Transverse colon (tissue), 4 donors: ENCODE data around the gene DNAJB8. TPM values are rescaled to one million over a fixed set of nuclear protein-coding genes. Genes with fewer than 3 reads are reported as not detected.

Experiments
- DNase-seq: peaks from one replicate; pipeline ENCODE4 v3.0.0-alpha.2; 2019
- H3K27ac ChIP-seq, 4 donors: fragments of 200-600 bp; sonication (generic); 2 replicates each; pipeline ENCODE4 v1.5.1; 2016 to 2018; ENCODE audit warnings: inconsistent platforms in 4 of 4
- H3K27me3 ChIP-seq: fragments of 200-600 bp; sonication (generic); 2 replicates; pipeline ENCODE4 v1.5.1; 2017; ENCODE audit warnings: inconsistent platforms
- H3K36me3 ChIP-seq, 4 donors: fragments of 200-600 bp; sonication (generic); 2 replicates each; pipeline ENCODE4 v1.5.1; 2017 to 2019; ENCODE audit warnings: inconsistent platforms in 4 of 4
- H3K4me1 ChIP-seq, 4 donors: fragments of 200-600 bp; sonication (generic); 2 replicates each; pipeline ENCODE4 v1.5.1; 2017 to 2020; ENCODE audit warnings: inconsistent platforms in 4 of 4
- H3K4me3 ChIP-seq, 4 donors: fragments of 200-600 bp; sonication (generic); 1 replicate in 1 of 4; 2 replicates in 3 of 4; pipeline versions ENCODE4 v1.5.1 to v1.6.1; 2017 to 2019; ENCODE audit warnings: inconsistent platforms in 4 of 4
- H3K9me3 ChIP-seq, 2 donors: fragments of 200-600 bp; sonication (generic); 2 replicates each; pipeline ENCODE4 v1.5.1; 2017 to 2019; ENCODE audit warnings: inconsistent platforms in 2 of 2
- CTCF ChIP-seq, 5 experiments: fragments of 200-600 bp in 3 of 5; fragments of 450-650 bp in 2 of 5; sonication (generic) in 3 of 5; IDR thresholded peaks; 1 replicate in 2 of 5; 2 replicates in 3 of 5; pipeline ENCODE4 v1.5.1; 2016 to 2017; ENCODE audit warnings: antibody characterized with exemption in 5 of 5, inconsistent platforms in 3 of 5, mild to moderate bottlenecking in 2 of 5, moderate library complexity in 1 of 5
- EP300 ChIP-seq: sonication (generic); formaldehyde crosslinking; IDR thresholded peaks from one replicate; pipeline ENCODE4 v1.6.1; 2017; ENCODE audit warnings: antibody characterized with exemption, low read depth
- POLR2A ChIP-seq: fragments of 450-650 bp; IDR thresholded peaks from one replicate; pipeline ENCODE4 v1.6.1; 2016; ENCODE audit warnings: antibody characterized with exemption, mild to moderate bottlenecking, moderate library complexity
- POLR2AphosphoS5 ChIP-seq, 3 donors: sonication (generic); formaldehyde crosslinking; IDR thresholded peaks; one replicate each; pipeline ENCODE4 v1.6.1; 2016; ENCODE audit warnings: antibody characterized with exemption in 3 of 3
- WGBS, 2 donors: methylation state at CpG; one replicate each; pipeline ENCODE4 v1.1.5; 2018; ENCODE audit warnings: low coverage in 1 of 2; 5-methylcytosine and 5-hydroxymethylcytosine counted together
- in situ Hi-C, 4 donors: fragments of 200-750 bp; cut with MboI; loops; one replicate each; pipeline versions ENCODE4 v1.15.0 to v1.15.1; 2017; ENCODE audit warnings: low sequenced_read_pairs in 3 of 4, low pct_ligation_motif_present in 1 of 4, low pct_unique_long_range_greater_than_20kb in 1 of 4
- intact Hi-C: fragments of 100-400 bp; cut with DNase I; formaldehyde crosslinking; loops from one replicate; pipeline ENCODE4 v1.15.1; 2023; ENCODE audit warnings: low total_unique reads
- total RNA-seq, 4 donors: library from RNA; depleted of rRNA; stranded (reverse); fragments of >200 nt; gene quantifications; one replicate each; pipeline ENCODE4 v1.1.0, GENCODE V29; 2016

Gene DNAJB8
- total RNA-seq, 4 donors from 2014 or later: not detected

DNA sequence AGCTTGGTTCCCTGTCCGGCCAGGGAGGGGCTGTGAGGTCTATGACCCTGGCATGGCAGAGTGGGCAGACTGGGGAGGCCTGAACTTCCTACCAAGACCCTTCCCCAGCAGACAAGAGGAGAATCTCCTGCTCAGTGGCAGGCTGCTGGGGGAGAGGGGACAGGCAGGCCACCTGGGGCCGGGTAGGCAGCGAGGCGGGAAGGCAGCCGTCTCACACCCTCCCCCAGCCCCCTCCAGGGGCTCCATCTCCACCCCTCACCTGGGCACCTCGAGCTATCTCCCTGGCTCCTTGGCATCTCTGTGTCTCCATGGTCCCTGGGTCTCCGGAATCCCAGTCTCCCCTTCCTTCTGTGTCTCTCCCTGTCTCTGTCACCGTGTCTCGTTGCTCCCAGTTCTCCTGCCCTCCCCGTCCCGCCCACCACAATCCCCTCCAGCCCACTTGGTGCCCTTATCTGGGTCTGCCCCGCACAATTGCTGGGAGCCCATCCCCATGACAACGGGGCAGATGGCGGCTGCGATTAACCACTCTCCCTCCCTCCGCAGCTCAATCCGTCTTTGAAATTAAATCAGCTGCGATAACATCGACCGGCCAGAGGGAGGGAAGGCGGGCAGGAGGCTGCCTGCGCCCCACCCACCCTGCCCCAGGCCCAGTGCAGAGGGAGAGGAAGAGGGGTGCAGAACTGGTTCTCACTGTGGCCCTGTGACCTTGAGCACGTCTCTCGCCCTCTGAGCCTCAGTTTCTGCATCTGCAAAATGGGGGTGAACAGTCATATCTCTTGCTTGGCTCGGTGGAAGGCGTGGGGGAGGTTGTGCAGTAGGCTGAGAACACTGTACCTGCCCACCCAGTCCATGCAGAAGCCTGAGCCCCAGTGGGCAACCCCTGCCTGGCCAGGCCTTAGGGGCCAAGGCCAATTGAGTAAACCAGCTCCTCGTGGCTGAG is 9.6 kb downstream of the DNAJB8 start:
- Histone ChIP-seq H3K27ac (no peak overlapping the region), H3K27me3 (peaks cover 21% of the 10 kb centered on the region), H3K36me3 (no peaks in the 10 kb centered on the region), H3K4me3 (no peak overlapping the region), H3K4me1 (no peaks in the 10 kb centered on the region), H3K9me3 (no peaks in the 10 kb centered on the region)
- intact Hi-C loops: no loop called here
- no peak for DNase-seq
- in situ Hi-C loops: no loop called here
- TF ChIP-seq POLR2A (no peak), POLR2AphosphoS5 (IDR thresholded peaks at IDR 0.05) (no peak), EP300 (no peak), CTCF (IDR thresholded peaks at IDR 0.05) (no peak)
- 56% methylated on average over 27 of the region's 27 CpGs; no CpG with 5 or more reads in 1 of the 2 donors for WGBS, 2 donors

GRCh38 chr3:128455786-128456748 is 10.6 kb downstream of the DNAJB8 start:
- H3K4me3 ChIP-seq: no peak overlapping the region
- H3K4me1 ChIP-seq: no peaks in the 10 kb centered on the region
- no peaks in the 10 kb centered on the region for H3K9me3 ChIP-seq
- intact Hi-C loops (no loop called here), in situ Hi-C loops (no loop called here)
- H3K27me3 ChIP-seq: peaks cover 21% of the 10 kb centered on the region
- 60% methylated on average over 15 of the region's 16 CpGs; no CpG with 5 or more reads in 1 of the 2 donors for WGBS, 2 donors
- TF ChIP-seq EP300: no peak
- no peak for TF ChIP-seq POLR2A
- no peak for TF ChIP-seq POLR2AphosphoS5 (IDR thresholded peaks at IDR 0.05)
- H3K36me3 ChIP-seq: no peaks in the 10 kb centered on the region
- DNase-seq: no peak
- H3K27ac ChIP-seq: no peak overlapping the region

DNA sequence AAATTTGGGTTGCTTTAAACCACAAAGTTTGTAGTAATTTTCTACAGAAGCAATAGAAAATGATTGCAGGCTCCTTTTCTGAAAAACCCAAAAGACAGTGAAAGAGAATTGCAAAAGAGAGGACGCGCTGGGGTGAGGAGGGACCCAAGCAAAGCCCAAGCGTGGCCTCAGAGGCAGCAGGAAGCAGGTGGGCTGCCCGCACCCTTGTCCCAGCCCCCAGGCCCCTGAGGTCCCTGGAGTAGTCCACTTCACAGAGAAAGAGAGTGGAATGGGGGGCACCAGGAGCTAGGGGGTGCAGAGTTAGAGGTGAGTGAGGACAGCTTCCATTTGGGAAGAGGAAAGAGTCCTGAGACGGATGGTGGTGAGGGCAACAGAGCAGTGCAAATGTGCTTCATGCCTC is 11.6 kb downstream of the DNAJB8 start:
- DNase-seq: no peak
- WGBS, 2 donors: 84 to 94% methylated on average over 3 to 5 of the region's 5 CpGs
- Histone ChIP-seq H3K36me3 (no peaks in the 10 kb centered on the region), H3K4me3 (no peak overlapping the region), H3K27ac (no peak overlapping the region), H3K27me3 (peaks cover 21% of the 10 kb centered on the region), H3K4me1 (no peaks in the 10 kb centered on the region), H3K9me3 (no peaks in the 10 kb centered on the region)
- in situ Hi-C loops (no loop called here), intact Hi-C loops (no loop called here)
- no peak for TF ChIP-seq EP300
- no peak for TF ChIP-seq POLR2AphosphoS5 (IDR thresholded peaks at IDR 0.05)
- no peak for TF ChIP-seq CTCF (IDR thresholded peaks at IDR 0.05)
- TF ChIP-seq POLR2A: no peak

DNA sequence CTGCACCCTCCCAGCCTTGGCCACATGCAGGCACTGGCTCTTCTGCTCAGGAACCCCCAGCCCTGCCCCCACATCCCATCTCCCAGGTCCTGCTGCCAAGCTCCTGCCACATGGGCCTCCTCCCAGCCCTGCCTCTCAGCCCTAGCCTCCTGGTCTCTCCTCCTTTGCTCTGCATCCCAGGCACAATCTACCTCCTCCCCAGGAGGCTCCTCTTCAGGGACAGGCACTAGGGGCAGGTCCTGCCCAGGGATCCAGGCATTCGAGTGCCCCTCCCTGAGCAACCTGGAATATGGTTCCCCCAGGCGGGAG is 12.4 kb downstream of the DNAJB8 start:
- Histone ChIP-seq H3K27me3 (peaks cover 21% of the 10 kb centered on the region), H3K4me3 (no peak overlapping the region), H3K9me3 (no peaks in the 10 kb centered on the region), H3K4me1 (no peaks in the 10 kb centered on the region), H3K36me3 (no peaks in the 10 kb centered on the region), H3K27ac (no peak overlapping the region)
- in situ Hi-C loops: no loop called here
- TF ChIP-seq POLR2A (no peak), EP300 (no peak), CTCF (IDR thresholded peaks at IDR 0.05) (no peak), POLR2AphosphoS5 (IDR thresholded peaks at IDR 0.05) (no peak)
- intact Hi-C loops: no loop called here
- no peak for DNase-seq
- WGBS, 2 donors: 65% methylated on average over 2 of the region's 2 CpGs; no CpG with 5 or more reads in 1 of the 2 donors
